K562 (cell line): ENCODE results near the gene LIX1L. TPM values are rescaled to one million over a fixed set of nuclear protein-coding genes. Genes with fewer than 3 reads are reported as not detected.

Experiments
- ESRRB ChIP-seq: fragments of 250-450 bp; sonication (Bioruptor Pico); IDR thresholded peaks from 2 replicates; pipeline ENCODE4 v1.5.0; 2020; ENCODE audit warnings: mild to moderate bottlenecking, moderate library complexity, borderline replicate concordance
- GTF2A2 ChIP-seq: IDR thresholded peaks from 2 replicates; pipeline ENCODE4 v1.6.1; 2016; ENCODE audit warnings: mild to moderate bottlenecking, missing genetic modification characterization, missing compliant biosample characterization
- MLLT1 ChIP-seq, 2 experiments: fragments of 450-650 bp; IDR thresholded peaks; 2 replicates each; pipeline ENCODE4 v1.6.1; 2016
- NCOR1 ChIP-seq: fragments of 450-650 bp; IDR thresholded peaks from 2 replicates; pipeline ENCODE4 v1.6.1; 2016; ENCODE audit warnings: mild to moderate bottlenecking, moderate library complexity
- SRF ChIP-seq, 2 experiments: fragments of 250-450, 450-650 bp in 1 of 2; sonication (Bioruptor Pico) in 1 of 2; sonication (generic) in 1 of 2; formaldehyde crosslinking; IDR thresholded peaks; 2 replicates each; pipeline versions ENCODE4 v1.5.0 to v1.5.1; 2020 to 2022; ENCODE audit warnings: mild to moderate bottlenecking in 1 of 2, missing genetic modification reagents in 1 of 2
- ZBTB12 ChIP-seq: fragments of 250-450 bp; sonication (Bioruptor Pico); IDR thresholded peaks from 2 replicates; pipeline ENCODE4 v1.4.0; 2020
- ZNF224 ChIP-seq: sonication (generic); formaldehyde crosslinking; IDR thresholded peaks from 2 replicates; pipeline ENCODE4 v1.8.0; 2022; ENCODE audit warnings: mild to moderate bottlenecking, missing genetic modification reagents
- polyA plus RNA-seq, 8 experiments: library from polyadenylated mRNA; depleted of rRNA in 4 of 8; stranded (reverse) in 5 of 8; unstranded in 3 of 8; fragments of >200 nt; fragmentation: Nextera tagmentation in 2 of 8; fragmentation: Illumina TruSeq in 1 of 8; extraction: Ambion mirVana in 2 of 8; extraction: Trizol in 1 of 8; gene quantifications; 2 replicates each; pipeline versions ENCODE4 v1.2.1 to v1.2.3, GENCODE V29; 2011 to 2014; ENCODE audit warnings: inconsistent platforms in 1 of 8, missing spikeins in 1 of 8
- total RNA-seq, 7 experiments: library from RNA; depleted of rRNA in 6 of 7; stranded (reverse); fragments of >200 nt in 6 of 7; fragmentation: Illumina TruSeq in 2 of 7; extraction: Trizol in 2 of 7; gene quantifications; 2 replicates each; pipeline versions ENCODE4 v1.2.1 to v1.2.3, GENCODE V29; 2011 to 2021; ENCODE audit warnings: low replicate concordance in 1 of 7
- TF ChIP-seq, protein P1 (sequence below): fragments of 250-450 bp; sonication (Bioruptor Pico); IDR thresholded peaks from 2 replicates; pipeline ENCODE4 v1.8.0; 2022; ENCODE audit warnings: inconsistent platforms
- TF ChIP-seq, protein P2 (sequence below): fragments of 450-650 bp; formaldehyde crosslinking; conservative IDR thresholded peaks from 2 replicates; pipeline ENCODE4 v1.4.0; 2022; ENCODE audit warnings: mild to moderate bottlenecking, missing genetic modification characterization

Gene LIX1L
- total and polyA plus RNA-seq, 9 of the 15 experiments (the other 6 are each of a cell fraction or from before 2014, with no cell fraction given) = 4.6 to 26.5 (median 12.5) TPM

DNA sequence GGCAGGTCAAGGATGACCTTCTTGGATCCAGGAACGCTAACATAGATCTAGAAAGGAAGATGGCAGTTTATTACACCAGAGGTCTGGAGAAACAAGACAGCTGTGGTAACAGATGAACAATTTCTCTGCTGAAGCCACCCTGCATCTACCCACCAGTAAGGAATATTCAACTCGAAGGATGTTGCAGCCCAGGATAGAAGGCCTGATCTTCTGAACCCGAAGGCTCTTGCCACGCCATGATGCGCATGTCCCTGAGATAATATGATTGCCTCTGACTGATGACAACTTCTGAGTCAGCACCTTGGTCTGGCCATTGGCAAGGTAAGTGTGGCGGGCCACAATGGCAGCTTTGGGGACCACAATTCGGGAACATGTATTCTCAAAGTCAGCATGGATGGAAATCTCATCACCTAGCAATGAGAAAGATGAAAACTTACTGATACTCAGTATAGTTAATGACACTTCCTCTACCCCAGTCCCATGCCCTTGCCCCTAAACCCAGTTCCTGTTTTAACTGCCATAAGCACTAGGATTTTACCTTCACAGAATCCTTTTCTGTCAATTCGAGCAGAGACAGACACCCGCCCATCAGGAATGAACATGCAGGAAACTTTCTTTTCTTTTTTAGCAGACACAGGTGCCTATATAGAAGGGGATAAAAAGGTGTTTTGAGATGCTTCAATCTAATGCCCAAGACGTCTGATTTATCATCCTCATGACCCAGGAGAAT, 36.7 kb upstream of the LIX1L start (continued):
- TF ChIP-seq ZBTB12 (CRISPR knock-in tag) (no peak), SRF (CRISPR knock-in tag; IDR thresholded peaks at IDR 0.05) (no peak; a peak in 1 of 4 replicates), ZNF224 (CRISPR knock-in tag) (0 out of 2 replicates have a peak, but pooled peaks have one; percentile 33), GTF2A2 (no peak), ESRRB (no peak), NCOR1 (peak; percentile 20; the same call in 1 of the 2 replicates), MLLT1 (IDR thresholded peaks at IDR 0.05) (peak; percentile 89)
- TF ChIP-seq, protein P1, sequence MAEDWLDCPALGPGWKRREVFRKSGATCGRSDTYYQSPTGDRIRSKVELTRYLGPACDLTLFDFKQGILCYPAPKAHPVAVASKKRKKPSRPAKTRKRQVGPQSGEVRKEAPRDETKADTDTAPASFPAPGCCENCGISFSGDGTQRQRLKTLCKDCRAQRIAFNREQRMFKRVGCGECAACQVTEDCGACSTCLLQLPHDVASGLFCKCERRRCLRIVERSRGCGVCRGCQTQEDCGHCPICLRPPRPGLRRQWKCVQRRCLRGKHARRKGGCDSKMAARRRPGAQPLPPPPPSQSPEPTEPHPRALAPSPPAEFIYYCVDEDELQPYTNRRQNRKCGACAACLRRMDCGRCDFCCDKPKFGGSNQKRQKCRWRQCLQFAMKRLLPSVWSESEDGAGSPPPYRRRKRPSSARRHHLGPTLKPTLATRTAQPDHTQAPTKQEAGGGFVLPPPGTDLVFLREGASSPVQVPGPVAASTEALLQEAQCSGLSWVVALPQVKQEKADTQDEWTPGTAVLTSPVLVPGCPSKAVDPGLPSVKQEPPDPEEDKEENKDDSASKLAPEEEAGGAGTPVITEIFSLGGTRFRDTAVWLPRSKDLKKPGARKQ (CRISPR knock-in tag) = no peak
- TF ChIP-seq, protein P2, sequence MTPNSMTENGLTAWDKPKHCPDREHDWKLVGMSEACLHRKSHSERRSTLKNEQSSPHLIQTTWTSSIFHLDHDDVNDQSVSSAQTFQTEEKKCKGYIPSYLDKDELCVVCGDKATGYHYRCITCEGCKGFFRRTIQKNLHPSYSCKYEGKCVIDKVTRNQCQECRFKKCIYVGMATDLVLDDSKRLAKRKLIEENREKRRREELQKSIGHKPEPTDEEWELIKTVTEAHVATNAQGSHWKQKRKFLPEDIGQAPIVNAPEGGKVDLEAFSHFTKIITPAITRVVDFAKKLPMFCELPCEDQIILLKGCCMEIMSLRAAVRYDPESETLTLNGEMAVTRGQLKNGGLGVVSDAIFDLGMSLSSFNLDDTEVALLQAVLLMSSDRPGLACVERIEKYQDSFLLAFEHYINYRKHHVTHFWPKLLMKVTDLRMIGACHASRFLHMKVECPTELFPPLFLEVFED = 0 out of 2 replicates have a peak, but pooled peaks have one; percentile 25
